Kidney (tissue), 14 donors: Measurements from ENCODE around the gene CDK1. TPM values are rescaled to one million over a fixed set of nuclear protein-coding genes. Genes with fewer than 3 reads are reported as not detected.

ENCODE experiments used
- DNase-seq, 5 donors: peaks; one replicate each; pipeline ENCODE4 v3.0.0-alpha.2; 2013 to 2020
- FAIRE-seq: peaks from 2 replicates; lab custom pipeline; 2012; peaks lifted over from hg19 to GRCh38; lab: Jason Lieb, UNC
- H3K27ac ChIP-seq, 2 donors: one replicate each; pipeline ENCODE4 v1.7.0; 2013; ENCODE audit warnings: low read depth in 2 of 2, low read length in 2 of 2, inconsistent platforms in 1 of 2
- H3K27me3 ChIP-seq: one replicate; pipeline ENCODE4 v1.7.1; 2013; ENCODE audit warnings: low read length, inconsistent platforms; ENCODE audit not compliant: control insufficient read depth, insufficient read depth
- H3K36me3 ChIP-seq, 3 donors: one replicate each; pipeline versions ENCODE4 v1.7.0 to v1.7.1; 2013; ENCODE audit warnings: low read length in 3 of 3, control low read depth in 1 of 3, inconsistent platforms in 1 of 3; ENCODE audit not compliant: insufficient read depth in 3 of 3, control insufficient read depth in 2 of 3
- H3K4me1 ChIP-seq, 3 donors: one replicate each; pipeline versions ENCODE4 v1.7.0 to v1.7.1; 2013; ENCODE audit warnings: low read length in 3 of 3, inconsistent platforms in 1 of 3, low read depth in 1 of 3; ENCODE audit not compliant: control insufficient read depth in 2 of 3, insufficient read depth in 2 of 3
- H3K4me3 ChIP-seq, 3 donors: one replicate each; pipeline versions ENCODE4 v1.7.0 to v1.8.1; 2013; ENCODE audit warnings: low read length in 3 of 3, control low read depth in 1 of 3, inconsistent platforms in 1 of 3
- H3K9ac ChIP-seq, 3 donors: one replicate each; pipeline versions ENCODE4 v1.7.0 to v1.7.1; 2013; ENCODE audit warnings: low read length in 3 of 3, control low read depth in 1 of 3, inconsistent platforms in 1 of 3
- H3K9me3 ChIP-seq, 3 donors: one replicate each; pipeline versions ENCODE4 v1.7.0 to v1.7.1; 2013; ENCODE audit warnings: low read length in 3 of 3, control low read depth in 1 of 3, inconsistent platforms in 1 of 3; ENCODE audit not compliant: control insufficient read depth in 2 of 3, insufficient read depth in 1 of 3
- intact Hi-C: fragments of 100-400 bp; cut with DNase I; formaldehyde crosslinking; loops from one replicate; pipeline ENCODE4 v1.11.1; 2022
- polyA plus RNA-seq: library from polyadenylated mRNA; stranded (reverse); fragments of 350-450 nt; fragmentation: Illumina TruSeq; extraction: RNeasy Lipid Tissue Mini Kit (QIAGEN cat#74804); gene quantifications from one replicate; pipeline ENCODE4 v1.2.3, GENCODE V29; 2014; ENCODE audit warnings: low read depth, low replicate concordance; ENCODE audit not compliant: insufficient read depth
- total RNA-seq: library from RNA; stranded (reverse); fragmentation: NEBNext Ultra II Directional; extraction: Animal tissue kit (Norgen Biotek cat#: 25700); gene quantifications from one replicate; pipeline ENCODE4 v1.2.1, GENCODE V29; 2021
- TF ChIP-seq, protein P1 (sequence below): IDR thresholded peaks from 3 replicates; pipeline ENCODE4 v1.5.1; 2012; ENCODE audit warnings: mild to moderate bottlenecking, moderate library complexity, borderline replicate concordance; ENCODE audit not compliant: insufficient read depth; ENCODE audit errors: extremely low read depth
- donor health status: control.
- donor health status: control.
- donor health status: control.
- donor health status: control.
- donor health status: control.
- donor health status: DM: yes; HTN: yes; CAD: no.
- donor health status: Normal renal cell carcinoma (clear cell type).

Gene CDK1
- total and polyA plus RNA-seq, 2 donors from 2014 or later: 3.1 to 3.3 TPM

DNA sequence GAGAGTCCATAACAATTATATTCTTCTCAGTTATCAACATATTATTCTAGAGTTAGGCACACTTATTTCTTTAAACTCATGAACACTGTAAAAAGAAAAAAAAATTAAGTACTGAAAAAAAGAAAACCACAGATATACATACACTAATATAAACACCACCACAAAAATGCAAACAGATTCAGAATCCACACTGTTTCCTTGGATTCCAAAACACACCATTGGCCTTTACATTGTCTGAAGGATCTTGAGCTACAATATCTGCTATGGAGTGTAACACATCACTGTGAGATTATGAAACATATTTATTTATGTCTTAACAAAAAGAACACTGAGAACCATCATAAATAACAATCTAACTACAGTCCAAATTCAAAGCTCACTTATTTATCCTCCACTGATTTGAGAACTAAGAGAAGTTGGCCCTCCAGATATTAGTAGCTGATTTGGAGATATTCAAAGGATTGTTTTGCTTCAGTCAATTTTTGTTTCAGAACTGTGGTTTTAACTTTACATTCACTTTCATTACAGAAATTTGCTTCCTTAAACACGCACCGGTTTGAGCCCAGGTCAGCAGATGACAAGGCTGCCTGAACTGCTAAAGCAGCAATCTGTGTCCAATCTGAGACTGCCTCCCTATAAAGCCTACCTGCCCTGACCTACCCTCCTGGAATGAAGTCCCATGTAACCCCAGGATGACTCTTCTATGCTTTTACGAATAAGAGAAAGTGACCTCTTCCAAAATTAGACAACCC, 47.0 kb upstream of the CDK1 start:
- intact Hi-C loops: no loop called here
- Histone ChIP-seq H3K27me3 (peaks cover 10% of the 10 kb centered on the region), H3K27ac (peak overlapping the region; percentile 44 to 81), H3K4me1 (peaks cover 0 to 7% (median 0%) of the 10 kb centered on the region in 3 donors), H3K4me3 (peak overlapping the region in 2 of 3 donors; percentile 69 to 74), H3K9ac (peak overlapping the region in 1 of 3 donors; percentile 73), H3K9me3 (no peaks in the 10 kb centered on the region), H3K36me3 (no peaks in the 10 kb centered on the region)
- DNase-seq (peak in 2 of 5 donors; percentile 8 to 9), FAIRE-seq (no peak)
- TF ChIP-seq, protein P1, sequence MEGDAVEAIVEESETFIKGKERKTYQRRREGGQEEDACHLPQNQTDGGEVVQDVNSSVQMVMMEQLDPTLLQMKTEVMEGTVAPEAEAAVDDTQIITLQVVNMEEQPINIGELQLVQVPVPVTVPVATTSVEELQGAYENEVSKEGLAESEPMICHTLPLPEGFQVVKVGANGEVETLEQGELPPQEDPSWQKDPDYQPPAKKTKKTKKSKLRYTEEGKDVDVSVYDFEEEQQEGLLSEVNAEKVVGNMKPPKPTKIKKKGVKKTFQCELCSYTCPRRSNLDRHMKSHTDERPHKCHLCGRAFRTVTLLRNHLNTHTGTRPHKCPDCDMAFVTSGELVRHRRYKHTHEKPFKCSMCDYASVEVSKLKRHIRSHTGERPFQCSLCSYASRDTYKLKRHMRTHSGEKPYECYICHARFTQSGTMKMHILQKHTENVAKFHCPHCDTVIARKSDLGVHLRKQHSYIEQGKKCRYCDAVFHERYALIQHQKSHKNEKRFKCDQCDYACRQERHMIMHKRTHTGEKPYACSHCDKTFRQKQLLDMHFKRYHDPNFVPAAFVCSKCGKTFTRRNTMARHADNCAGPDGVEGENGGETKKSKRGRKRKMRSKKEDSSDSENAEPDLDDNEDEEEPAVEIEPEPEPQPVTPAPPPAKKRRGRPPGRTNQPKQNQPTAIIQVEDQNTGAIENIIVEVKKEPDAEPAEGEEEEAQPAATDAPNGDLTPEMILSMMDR: no peak

DNA sequence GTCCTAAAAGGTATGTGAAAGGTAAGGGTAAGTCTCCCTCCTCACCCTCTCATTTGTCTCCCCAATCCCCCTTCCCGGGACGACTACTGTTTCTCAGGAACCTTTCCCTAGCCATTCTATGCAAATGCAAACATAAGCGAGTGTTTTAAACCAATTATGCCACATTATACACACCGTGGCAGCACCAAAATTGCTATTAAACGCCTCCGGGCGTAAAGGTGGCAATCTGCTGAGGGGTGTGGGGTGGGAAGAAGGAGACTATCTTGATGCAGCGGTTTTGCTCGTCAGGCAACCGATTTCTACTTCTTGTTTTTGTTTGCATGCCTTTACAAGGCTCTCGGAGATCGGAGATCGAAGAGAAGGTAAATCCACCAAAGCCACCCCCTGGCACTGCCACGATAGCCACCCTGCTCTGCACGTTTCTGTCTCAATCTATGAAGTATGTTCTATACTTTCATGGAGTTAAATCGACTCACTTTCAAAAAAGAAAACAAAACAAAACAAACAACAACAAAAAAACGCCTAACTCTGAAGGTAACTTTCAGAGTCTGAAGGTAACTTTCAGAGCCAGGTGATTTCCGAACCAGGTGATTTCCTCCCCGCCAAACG, 46.0 kb upstream of the CDK1 start:
- Histone ChIP-seq H3K4me1 (peaks cover 0 to 7% (median 0%) of the 10 kb centered on the region in 3 donors), H3K9me3 (no peaks in the 10 kb centered on the region), H3K4me3 (peak overlapping the region; percentile 57 to 74 (median 69)), H3K36me3 (no peaks in the 10 kb centered on the region), H3K9ac (peak overlapping the region; percentile 42 to 73 (median 50)), H3K27ac (peak overlapping the region; percentile 44 to 81), H3K27me3 (peaks cover 10% of the 10 kb centered on the region)
- DNase-seq: peak in 2 of 5 donors; percentile 20 to 65
- intact Hi-C loops: no loop called here
- TF ChIP-seq, protein P1: no peak
- no peak for FAIRE-seq

DNA sequence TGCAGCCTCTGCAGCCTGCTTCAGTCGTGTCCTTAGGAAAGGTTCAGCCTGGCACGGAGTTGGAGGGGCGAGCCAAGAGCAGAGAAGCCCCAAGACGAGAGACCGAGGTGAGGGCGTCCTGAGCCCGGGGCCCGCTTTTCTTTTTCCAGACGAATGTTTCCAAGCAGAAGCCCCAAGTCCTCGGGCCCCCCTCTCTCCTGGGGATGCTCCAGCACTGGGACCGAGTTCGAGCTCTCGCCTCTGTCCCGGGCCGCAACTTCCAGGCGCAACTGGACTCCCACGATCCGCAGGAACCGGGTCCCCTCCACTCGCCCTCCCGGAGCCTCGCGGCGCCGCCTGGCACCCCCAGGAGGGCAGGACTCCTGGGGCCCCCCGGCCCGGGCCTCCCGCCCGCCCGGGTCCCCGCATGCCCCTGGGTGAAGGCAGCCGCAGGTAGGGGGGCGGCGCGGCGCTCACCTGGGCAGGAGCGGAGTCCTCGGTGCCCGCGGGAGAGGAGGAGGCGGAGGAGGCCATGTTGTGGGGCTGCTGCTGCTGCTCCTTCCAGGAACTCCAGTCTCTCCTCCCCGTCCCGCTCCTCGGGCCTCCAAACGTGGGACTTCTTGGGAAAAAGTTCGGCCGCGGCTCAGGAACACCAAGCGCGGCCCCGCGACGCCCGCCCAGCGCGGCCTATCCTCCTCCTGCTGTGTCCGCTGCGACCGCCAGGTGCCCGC, 45.3 kb upstream of the CDK1 start:
- Histone ChIP-seq H3K4me1 (peaks cover 0 to 7% (median 0%) of the 10 kb centered on the region in 3 donors), H3K9ac (peak overlapping the region in 2 of 3 donors; percentile 1 to 73), H3K4me3 (peak overlapping the region; percentile 57 to 74 (median 69)), H3K9me3 (no peaks in the 10 kb centered on the region), H3K36me3 (no peaks in the 10 kb centered on the region), H3K27ac (peak overlapping the region; percentile 72 to 81), H3K27me3 (peaks cover 10% of the 10 kb centered on the region)
- FAIRE-seq (no peak), DNase-seq (peak; percentile 71 to 87 (median 78))
- intact Hi-C loops: no loop called here
- TF ChIP-seq, protein P1: peak; percentile 47
